GM18868 (cell line): ENCODE results near the gene RPS3A.
A peak's percentile ranks its signal among the peaks of the same experiment; 100 is the strongest.
"Not testable (repeated sequence)": the region's sequence is repeated elsewhere in the genome, so short reads cannot be mapped to it uniquely, and the experiment has no call there.

Source experiments
- ATAC-seq: cut with Tn5 transposase; IDR thresholded peaks from one replicate; pipeline ENCODE4 v1.9.1; 2021; ENCODE audit warnings: mild to moderate bottlenecking, moderate library complexity; ENCODE audit not compliant: unreplicated experiment

RPS3A gene

GRCh38 chr4:151099229-151099975, at the start of gene RPS3A:
Gene RPS3A, plus strand, starts transcription at chr4:151099628. Its CDS starts 25 bp downstream, at chr4:151099653.
- ATAC-seq: peak; percentile 94

DNA sequence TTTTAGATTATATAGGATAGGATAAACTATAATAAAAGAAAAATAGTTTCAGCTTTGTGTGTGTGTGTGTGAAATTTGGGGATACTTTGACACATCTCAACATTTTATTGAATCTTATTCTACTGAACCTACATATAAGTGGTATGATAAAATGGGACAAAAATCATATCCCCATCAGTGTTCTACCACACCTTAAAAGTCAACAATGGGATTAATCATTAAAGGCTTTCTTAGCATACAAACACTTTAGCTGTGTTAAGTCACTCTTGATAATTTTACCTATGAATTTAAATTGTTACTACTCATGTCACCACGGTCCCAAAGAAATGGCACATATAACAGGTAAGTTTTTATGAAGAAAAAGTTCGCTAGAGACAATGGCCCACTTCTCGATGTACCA, 46.6 kb upstream of the RPS3A start:
- peak; percentile 7 for ATAC-seq

DNA sequence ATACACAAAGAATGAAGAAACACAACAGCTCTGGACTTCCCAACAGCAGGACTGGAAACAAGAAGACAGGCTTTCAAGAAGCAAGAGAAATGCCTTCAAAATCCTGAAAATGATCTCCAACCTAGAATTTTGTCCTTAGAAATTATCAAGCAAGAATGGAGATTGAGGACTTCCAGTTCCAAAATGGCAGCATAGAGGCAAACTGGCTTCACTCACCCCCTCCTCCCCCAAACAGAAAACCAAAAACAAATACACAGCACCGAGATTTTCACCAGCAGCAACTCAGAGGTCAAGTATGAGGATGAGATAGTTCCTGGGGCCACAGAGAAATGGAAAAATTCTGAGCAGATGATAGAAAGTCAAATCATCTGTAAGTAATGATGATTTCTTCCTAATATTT, 43.9 kb upstream of the RPS3A start:
- ATAC-seq: no peak

GRCh38 chr4:151063143-151063542, 36.3 kb upstream of the RPS3A start:
- not testable (repeated sequence) for ATAC-seq

DNA sequence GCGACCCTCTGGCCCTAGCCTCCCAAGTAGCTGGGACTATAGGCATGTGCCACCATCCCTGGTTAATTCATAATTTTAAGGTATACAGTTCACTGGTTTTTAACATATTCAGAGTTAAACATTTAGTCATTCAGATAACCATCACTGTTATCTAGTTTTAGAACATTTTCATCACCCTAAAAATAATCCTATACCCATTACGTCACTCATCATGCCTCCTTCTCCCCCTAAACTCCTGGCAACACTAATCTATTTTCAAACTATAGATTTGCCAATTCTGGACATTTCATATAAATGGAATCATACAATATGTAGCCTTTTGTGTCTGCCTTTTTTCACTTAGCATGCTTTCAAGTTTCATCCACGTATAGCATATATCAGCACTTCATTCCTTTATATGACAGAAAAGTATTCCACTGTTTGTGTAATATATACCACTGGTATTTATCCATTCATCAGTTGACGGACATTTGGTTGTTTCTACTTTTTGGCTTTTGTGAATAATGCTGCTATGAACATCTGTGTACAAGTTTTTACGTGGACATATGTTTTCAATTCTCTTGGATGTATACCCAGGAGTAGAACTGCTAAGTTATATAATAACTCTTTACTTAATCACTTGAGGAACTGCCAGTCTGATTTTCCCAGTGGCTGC, 32.0 kb upstream of the RPS3A start:
- no peak for ATAC-seq

DNA sequence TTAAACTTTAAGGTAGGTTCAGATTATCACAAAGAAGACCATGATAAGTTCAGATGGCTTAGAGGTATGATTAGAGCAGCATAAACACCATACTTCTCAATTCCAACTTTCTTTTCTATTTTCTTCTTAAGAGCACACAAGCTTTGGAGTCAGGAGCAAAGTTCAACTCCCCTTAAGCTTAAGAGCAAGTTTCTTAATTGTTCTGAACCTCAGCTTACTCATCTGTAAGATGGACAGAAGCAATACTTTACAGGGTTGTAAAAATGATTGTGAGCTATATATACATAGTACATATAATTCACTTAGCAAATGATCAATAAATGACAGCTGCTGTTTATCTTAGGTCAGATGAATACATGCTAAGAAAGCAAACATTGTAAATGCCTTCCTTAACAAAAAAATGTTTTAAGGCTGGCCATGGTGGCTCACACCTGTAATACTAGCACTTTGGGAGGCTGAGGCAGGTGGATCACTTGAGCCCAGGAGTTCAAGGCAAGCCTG, 25.0 kb upstream of the RPS3A start:
- ATAC-seq: no peak

- ATAC-seq: not testable (repeated sequence)
Observed at GRCh38 chr4:151077978-151078377, 21.4 kb upstream of the RPS3A start.

- ATAC-seq: no peak
Observed at GRCh38 chr4:151087467-151087866, 12.0 kb upstream of the RPS3A start.

DNA sequence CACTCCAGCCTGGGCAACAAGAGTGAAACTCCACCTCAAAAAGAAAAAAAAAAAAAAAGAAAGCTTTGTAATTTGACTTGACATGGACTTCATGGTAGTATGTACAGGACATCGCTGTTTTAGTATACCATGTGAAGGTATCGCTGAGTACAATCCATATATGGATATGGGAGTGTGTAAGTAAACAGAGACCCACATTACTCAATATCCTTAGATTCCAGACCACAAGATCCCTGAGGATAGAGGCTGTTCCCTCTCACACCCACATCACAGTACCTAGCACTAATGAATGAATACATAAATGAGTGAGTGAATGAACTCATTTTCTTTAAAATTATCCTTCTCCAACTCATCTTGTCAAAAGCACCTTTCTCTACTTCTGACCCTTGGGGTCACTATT, 8.4 kb upstream of the RPS3A start:
- ATAC-seq: no peak

DNA sequence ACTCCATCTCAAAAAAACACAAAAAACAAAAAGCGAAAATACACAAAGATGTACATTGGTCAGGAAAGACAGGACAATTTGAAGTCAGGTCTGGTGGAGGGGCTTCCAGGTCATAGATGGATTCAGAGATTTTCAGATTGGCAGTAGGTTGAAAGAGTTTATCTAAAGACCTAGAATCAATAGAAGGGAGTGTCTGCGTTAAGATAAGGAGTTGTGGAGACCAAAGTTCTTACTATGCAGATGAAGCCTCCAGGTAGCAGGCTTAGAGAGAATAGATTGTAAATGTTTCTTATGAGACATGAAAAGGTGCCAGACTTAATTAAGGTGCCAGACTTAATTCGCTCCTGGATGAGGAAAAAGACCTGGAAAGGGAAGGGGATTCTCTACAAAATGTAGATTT, 6.9 kb upstream of the RPS3A start:
- ATAC-seq: no peak

GRCh38 chr4:151093203-151093602, 6.2 kb upstream of the RPS3A start:
- ATAC-seq: no peak

- ATAC-seq: no peak
Observed at GRCh38 chr4:151094290-151094751, 5.1 kb upstream of the RPS3A start.

GRCh38 chr4:151095142-151095541, 4.3 kb upstream of the RPS3A start:
- ATAC-seq: no peak

DNA sequence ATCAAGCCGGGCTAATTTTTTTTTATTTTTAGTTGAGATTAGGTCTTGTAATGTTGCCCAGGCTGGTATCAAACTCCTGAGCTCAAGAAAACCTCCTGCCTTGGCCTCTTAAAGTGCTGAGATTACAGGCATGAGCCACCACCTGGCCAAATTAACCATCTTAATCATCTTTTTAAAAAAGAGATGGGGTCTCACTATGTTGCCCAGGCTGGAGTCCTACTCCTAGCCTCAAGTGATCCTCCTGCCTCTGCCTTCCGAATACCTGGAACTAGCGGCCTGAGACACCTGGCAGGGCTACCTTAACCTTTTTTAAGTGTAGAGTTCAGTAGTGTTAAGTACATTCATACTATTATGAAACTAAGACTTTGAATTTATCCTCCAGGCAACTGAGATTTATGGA, 1.7 kb upstream of the RPS3A start:
- ATAC-seq: no peak

GRCh38 chr4:151098979-151099228, 524 bp upstream of the RPS3A start:
- ATAC-seq: no peak

DNA sequence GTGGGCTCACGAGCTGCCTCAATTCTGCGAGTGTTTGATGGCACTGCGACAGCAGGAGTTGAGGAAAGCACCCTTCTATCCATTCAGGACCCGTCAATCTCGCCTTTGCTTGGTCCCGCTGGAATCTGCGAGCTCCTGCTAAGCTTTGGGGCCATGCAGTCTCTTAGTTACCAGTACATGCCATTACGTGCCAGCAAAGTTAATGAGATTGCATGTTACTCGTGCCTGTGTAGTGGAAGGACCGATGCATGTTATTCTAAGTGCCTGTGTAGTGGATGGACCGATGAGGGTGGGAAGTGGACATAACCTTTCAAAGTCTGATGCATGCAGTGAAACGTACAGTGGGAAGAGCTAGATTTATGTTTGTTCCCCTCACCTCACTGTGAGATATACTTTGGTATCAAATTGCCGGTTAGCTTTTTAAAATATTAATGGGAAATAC, 569 bp downstream of the RPS3A start:
- ATAC-seq: no peak

DNA sequence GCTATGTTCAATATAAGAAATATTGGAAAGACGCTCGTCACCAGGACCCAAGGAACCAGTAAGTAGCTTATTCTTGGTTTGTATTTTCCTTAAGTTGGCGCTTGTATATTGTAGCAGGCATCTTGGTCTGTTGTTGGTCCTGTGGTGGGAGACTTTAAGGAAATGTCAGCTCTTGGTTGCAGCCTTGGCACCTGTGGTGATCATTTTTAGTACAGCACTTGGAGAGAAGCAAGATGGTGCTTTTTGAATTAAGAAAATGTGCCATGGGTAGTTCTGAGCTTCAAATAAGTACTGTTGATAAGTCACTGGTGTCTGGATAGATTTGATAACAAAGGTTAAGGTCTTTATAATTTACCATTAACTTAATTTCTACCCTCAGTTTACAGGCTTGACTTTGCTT, 1.1 kb downstream of the RPS3A start:
- ATAC-seq: no peak

GRCh38 chr4:151103758-151104157, 4.3 kb downstream of the RPS3A start:
- ATAC-seq: no peak

GRCh38 chr4:151104621-151105020, 5.2 kb downstream of the RPS3A start:
- no peak for ATAC-seq

GRCh38 chr4:151105454-151106032, 6.1 kb downstream of the RPS3A start:
- no peak for ATAC-seq

GRCh38 chr4:151107063-151107462, 7.6 kb downstream of the RPS3A start:
- ATAC-seq: no peak

GRCh38 chr4:151110236-151110635, 10.8 kb downstream of the RPS3A start:
- no peak for ATAC-seq
